ENCODE measurements around the gene PRRX2. TPM values are rescaled to one million over a fixed set of nuclear protein-coding genes. Genes with fewer than 3 reads are reported as not detected.

The PRRX2 gene
- total and polyA plus RNA-seq, 4 donors: 0.03 to 0.08 TPM; not detected in 2

- H3K36me3 ChIP-seq (ENCODE audit: control insufficient read depth in 4 of 4, insufficient read depth in 3 of 4, low read depth in 1 of 4, low read length in 3 of 4): no peaks in the 10 kb centered on the region
- WGBS: 62% methylated on average over 26 of the region's 26 CpGs
- H3K27ac ChIP-seq (ENCODE audit: low read depth in 1 of 2, low read length in 2 of 2): no peak overlapping the region
- H3K9me3 ChIP-seq (ENCODE audit: control insufficient read depth in 4 of 4, low read length in 3 of 4): no peaks in the 10 kb centered on the region
- H3K9ac ChIP-seq (ENCODE audit: low read depth in 1 of 2, low read length in 2 of 2): no peak overlapping the region
- TF ChIP-seq YY1 (IDR thresholded peaks at IDR 0.05) (no peak), FOXA1 (IDR thresholded peaks at IDR 0.05) (no peak), GABPA (IDR thresholded peaks at IDR 0.05 in 1 of 2, conservative IDR thresholded peaks at IDR 0.05 in 1 of 2) (no peak), NR2F2 (IDR thresholded peaks at IDR 0.05) (no peak), FOXA2 (IDR thresholded peaks at IDR 0.05) (no peak), RXRA (IDR thresholded peaks at IDR 0.05) (no peak), MAX (IDR thresholded peaks at IDR 0.05) (no peak), RAD21 (IDR thresholded peaks at IDR 0.05) (no peak)
- H3K4me3 ChIP-seq (ENCODE audit: low read depth in 1 of 3, low read length in 3 of 3): no peak overlapping the region
- DNase-seq (ENCODE audit: low spot score): no peak
- peaks cover 0 to 3% (median 1%) of the 10 kb centered on the region in 4 donors for H3K27me3 ChIP-seq (ENCODE audit: control insufficient read depth in 4 of 4, insufficient read depth in 4 of 4, low read length in 3 of 4)
- H3K4me1 ChIP-seq (ENCODE audit: control insufficient read depth in 4 of 4, insufficient read depth in 4 of 4, low read length in 3 of 4): no peaks in the 10 kb centered on the region
These were observed 47.4 kb downstream of the PRRX2 start for GRCh38 chr9:129712634-129713401.

- Histone ChIP-seq H3K9ac (ENCODE audit: low read depth in 1 of 2, low read length in 2 of 2) (no peak overlapping the region), H3K36me3 (ENCODE audit: control insufficient read depth in 4 of 4, insufficient read depth in 3 of 4, low read depth in 1 of 4, low read length in 3 of 4) (no peaks in the 10 kb centered on the region), H3K4me1 (ENCODE audit: control insufficient read depth in 4 of 4, insufficient read depth in 4 of 4, low read length in 3 of 4) (no peaks in the 10 kb centered on the region), H3K27me3 (ENCODE audit: control insufficient read depth in 4 of 4, insufficient read depth in 4 of 4, low read length in 3 of 4) (peaks cover 0 to 3% (median 1%) of the 10 kb centered on the region in 4 donors), H3K27ac (ENCODE audit: low read depth in 1 of 2, low read length in 2 of 2) (no peak overlapping the region), H3K4me3 (ENCODE audit: low read depth in 1 of 3, low read length in 3 of 3) (no peak overlapping the region), H3K9me3 (ENCODE audit: control insufficient read depth in 4 of 4, low read length in 3 of 4) (no peaks in the 10 kb centered on the region)
- DNase-seq (ENCODE audit: low spot score): no peak
- no peak for TF ChIP-seq EGR1 (IDR thresholded peaks at IDR 0.05; ENCODE audit: low read depth in 2 of 2)
- no peak for TF ChIP-seq ZBTB33 (IDR thresholded peaks at IDR 0.05)
- TF ChIP-seq FOXA2 (IDR thresholded peaks at IDR 0.05): no peak
- TF ChIP-seq NR2F2 (IDR thresholded peaks at IDR 0.05): no peak
- TF ChIP-seq TAF1 (conservative IDR thresholded peaks at IDR 0.05): no peak
- TF ChIP-seq CTCF (IDR thresholded peaks at IDR 0.05; ENCODE audit: low read depth, low read length, missing input control): no peak
- no peak for TF ChIP-seq ATF3 (IDR thresholded peaks at IDR 0.05)
- WGBS: 86% methylated on average over 10 of the region's 10 CpGs
These were observed 47.9 kb downstream of the PRRX2 start for GRCh38 chr9:129713402-129713679.

GRCh38 chr9:129714511-129715061 lies 49.1 kb downstream of the PRRX2 start:
- Histone ChIP-seq H3K36me3 (ENCODE audit: control insufficient read depth in 4 of 4, insufficient read depth in 3 of 4, low read depth in 1 of 4, low read length in 3 of 4) (no peaks in the 10 kb centered on the region), H3K27ac (ENCODE audit: low read depth in 1 of 2, low read length in 2 of 2) (no peak overlapping the region), H3K9me3 (ENCODE audit: control insufficient read depth in 4 of 4, low read length in 3 of 4) (no peaks in the 10 kb centered on the region), H3K27me3 (ENCODE audit: control insufficient read depth in 4 of 4, insufficient read depth in 4 of 4, low read length in 3 of 4) (peaks cover 0 to 3% (median 1%) of the 10 kb centered on the region in 4 donors), H3K4me1 (ENCODE audit: control insufficient read depth in 4 of 4, insufficient read depth in 4 of 4, low read length in 3 of 4) (no peaks in the 10 kb centered on the region), H3K9ac (ENCODE audit: low read depth in 1 of 2, low read length in 2 of 2) (no peak overlapping the region), H3K4me3 (ENCODE audit: low read depth in 1 of 3, low read length in 3 of 3) (no peak overlapping the region)
- TF ChIP-seq JUND (IDR thresholded peaks at IDR 0.05): no peak
- 79% methylated on average over 15 of the region's 15 CpGs for WGBS
- no peak for DNase-seq (ENCODE audit: low spot score)

All from liver (tissue), 9 donors.